BJ (cell line): ENCODE measurements around the gene DLX3. TPM values are rescaled to one million over a fixed set of nuclear protein-coding genes. Genes with fewer than 3 reads are reported as not detected.

ENCODE experiments used
- CTCF ChIA-PET: fragments of 350-600 bp; formaldehyde crosslinking; extraction: SDS; loops from one replicate; lab custom pipeline; 2021; ENCODE audit warnings: antibody characterized with exemption, inconsistent platforms; lab: Yijun Ruan, JAX
- POLR2A ChIA-PET: fragments of 300-600 bp; sonication (Branson Sonifier 250); formaldehyde crosslinking; extraction: SDS; loops from one replicate; lab custom pipeline; 2021; ENCODE audit warnings: antibody characterized with exemption; lab: Charles Lee
- DNase-seq: peaks from one replicate; pipeline ENCODE4 v3.0.0-alpha.2; 2011; ENCODE audit warnings: low read depth
- H3K27me3 ChIP-seq: 2 replicates; pipeline ENCODE4 v1.6.0; 2011; ENCODE audit warnings: low read length; ENCODE audit not compliant: control insufficient read depth, insufficient read depth
- H3K36me3 ChIP-seq: 2 replicates; pipeline ENCODE4 v1.5.1; 2011; ENCODE audit warnings: low read length; ENCODE audit not compliant: control insufficient read depth, insufficient read depth
- H3K4me3 ChIP-seq: 2 replicates; pipeline ENCODE4 v1.5.1; 2011; ENCODE audit warnings: low read depth, mild to moderate bottlenecking, control low read depth, low read length
- polyA plus RNA-seq: library from polyadenylated mRNA; depleted of rRNA; stranded (reverse); fragments of >200 nt; gene quantifications from 2 replicates; pipeline ENCODE4 v1.2.3, GENCODE V29; 2011
- TF ChIP-seq, protein P1 (sequence below): IDR thresholded peaks from 2 replicates; pipeline ENCODE4 v1.5.1; 2011; ENCODE audit warnings: low read depth, mild to moderate bottlenecking, control low read depth, inconsistent platforms, low read length, moderate library complexity; ENCODE audit not compliant: insufficient read depth

The DLX3 gene
- polyA plus RNA-seq, 1 experiment = 0.06 TPM

DNA sequence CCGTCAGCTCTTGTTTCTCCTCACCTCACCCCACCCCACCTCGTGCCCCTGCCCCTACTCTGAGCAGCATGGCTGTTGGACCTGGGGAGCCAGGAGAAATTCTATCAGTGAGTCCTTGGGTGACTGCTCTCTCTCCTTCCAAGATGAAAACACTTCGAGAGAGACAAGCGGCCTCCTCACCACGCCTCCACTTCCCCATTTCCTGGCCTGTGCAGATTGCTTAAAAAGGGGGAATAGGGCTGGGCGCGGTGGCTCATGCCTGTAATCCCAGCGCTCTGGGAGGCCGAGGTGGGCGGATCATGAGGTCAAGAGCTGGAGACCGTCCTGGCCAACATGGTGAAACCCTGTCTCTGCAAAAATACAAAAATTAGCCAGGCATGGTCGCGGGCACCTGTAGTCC lies 16.5 kb downstream of the DLX3 start:
- H3K36me3 ChIP-seq = no peaks in the 10 kb centered on the region
- ChIA-PET CTCF (interaction anchor here (1.2 to 7.0 kb wide), 3 partner anchors 18 to 86 kb away, joined by 3 to 56 read pairs (median 27); partner anchors contain the start of gene DLX3), POLR2A (no interaction called here)
- peaks cover 40% of the 10 kb centered on the region for H3K27me3 ChIP-seq
- TF ChIP-seq, protein P1, sequence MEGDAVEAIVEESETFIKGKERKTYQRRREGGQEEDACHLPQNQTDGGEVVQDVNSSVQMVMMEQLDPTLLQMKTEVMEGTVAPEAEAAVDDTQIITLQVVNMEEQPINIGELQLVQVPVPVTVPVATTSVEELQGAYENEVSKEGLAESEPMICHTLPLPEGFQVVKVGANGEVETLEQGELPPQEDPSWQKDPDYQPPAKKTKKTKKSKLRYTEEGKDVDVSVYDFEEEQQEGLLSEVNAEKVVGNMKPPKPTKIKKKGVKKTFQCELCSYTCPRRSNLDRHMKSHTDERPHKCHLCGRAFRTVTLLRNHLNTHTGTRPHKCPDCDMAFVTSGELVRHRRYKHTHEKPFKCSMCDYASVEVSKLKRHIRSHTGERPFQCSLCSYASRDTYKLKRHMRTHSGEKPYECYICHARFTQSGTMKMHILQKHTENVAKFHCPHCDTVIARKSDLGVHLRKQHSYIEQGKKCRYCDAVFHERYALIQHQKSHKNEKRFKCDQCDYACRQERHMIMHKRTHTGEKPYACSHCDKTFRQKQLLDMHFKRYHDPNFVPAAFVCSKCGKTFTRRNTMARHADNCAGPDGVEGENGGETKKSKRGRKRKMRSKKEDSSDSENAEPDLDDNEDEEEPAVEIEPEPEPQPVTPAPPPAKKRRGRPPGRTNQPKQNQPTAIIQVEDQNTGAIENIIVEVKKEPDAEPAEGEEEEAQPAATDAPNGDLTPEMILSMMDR = no peak
- DNase-seq = no peak
- no peak overlapping the region for H3K4me3 ChIP-seq

DNA sequence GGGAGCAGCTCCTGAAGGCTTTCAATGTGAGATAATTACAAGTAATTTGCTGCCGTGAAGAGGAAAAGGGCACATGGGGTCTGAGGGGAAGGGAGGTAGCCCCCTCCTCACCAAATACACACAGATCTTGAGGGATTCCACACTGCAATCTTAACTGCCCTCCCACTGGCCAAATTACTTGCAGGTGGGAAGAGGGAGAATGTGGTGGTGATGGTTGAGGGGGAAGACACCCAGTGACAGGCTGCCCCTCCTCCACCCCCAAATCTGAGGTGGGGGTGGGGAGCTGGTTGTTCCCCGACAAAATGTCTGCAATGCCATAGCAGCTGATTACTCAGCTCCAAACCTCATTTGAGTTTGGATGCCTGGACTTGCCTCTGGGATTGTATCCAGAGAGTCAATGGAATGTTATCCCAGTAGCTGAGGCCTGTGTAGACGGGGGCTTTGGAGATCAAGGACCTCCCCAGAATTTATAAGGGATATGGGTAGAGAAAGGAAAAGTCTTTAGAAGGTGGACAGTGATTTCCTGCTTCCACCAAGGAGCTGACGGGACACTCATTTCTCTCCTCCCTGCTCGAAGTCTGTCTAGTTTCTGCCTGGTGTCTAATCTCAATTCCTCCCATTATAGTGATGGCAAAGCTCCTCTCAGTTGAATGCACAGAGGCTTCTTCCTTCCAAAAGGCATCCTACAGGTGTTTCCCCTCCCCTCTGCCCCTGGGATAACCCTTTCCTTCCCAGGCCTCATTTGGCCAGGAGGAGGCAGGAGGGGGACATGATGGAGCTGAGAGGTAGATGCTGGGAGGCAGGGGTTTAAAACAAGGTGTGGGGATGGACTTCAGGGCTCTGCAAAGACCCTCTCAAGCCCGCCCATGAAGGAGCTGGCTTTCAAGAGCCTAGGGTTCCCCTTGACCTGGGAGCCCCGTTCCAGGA lies 17.3 kb downstream of the DLX3 start:
- TF ChIP-seq, protein P1 = no peak
- no peak for DNase-seq
- CTCF ChIA-PET = interaction anchor here (0.8 to 7.0 kb wide), 4 partner anchors 19 to 97 kb away, joined by 3 to 56 read pairs (median 15); partner anchors contain the start of gene DLX3
- Histone ChIP-seq H3K4me3 (no peak overlapping the region), H3K27me3 (peaks cover 48% of the 10 kb centered on the region), H3K36me3 (no peaks in the 10 kb centered on the region)
- POLR2A ChIA-PET = no interaction called here

GRCh38 chr17:49976828-49977202 lies 18.2 kb downstream of the DLX3 start:
- DNase-seq = no peak
- CTCF ChIA-PET = interaction anchor here (0.8 to 7.0 kb wide), 3 partner anchors 20 to 96 kb away, joined by 3 to 56 read pairs (median 27); partner anchors contain the start of gene DLX3
- H3K4me3 ChIP-seq = no peak overlapping the region
- peaks cover 53% of the 10 kb centered on the region for H3K27me3 ChIP-seq
- TF ChIP-seq, protein P1 = no peak
- POLR2A ChIA-PET = no interaction called here
- H3K36me3 ChIP-seq = no peaks in the 10 kb centered on the region

DNA sequence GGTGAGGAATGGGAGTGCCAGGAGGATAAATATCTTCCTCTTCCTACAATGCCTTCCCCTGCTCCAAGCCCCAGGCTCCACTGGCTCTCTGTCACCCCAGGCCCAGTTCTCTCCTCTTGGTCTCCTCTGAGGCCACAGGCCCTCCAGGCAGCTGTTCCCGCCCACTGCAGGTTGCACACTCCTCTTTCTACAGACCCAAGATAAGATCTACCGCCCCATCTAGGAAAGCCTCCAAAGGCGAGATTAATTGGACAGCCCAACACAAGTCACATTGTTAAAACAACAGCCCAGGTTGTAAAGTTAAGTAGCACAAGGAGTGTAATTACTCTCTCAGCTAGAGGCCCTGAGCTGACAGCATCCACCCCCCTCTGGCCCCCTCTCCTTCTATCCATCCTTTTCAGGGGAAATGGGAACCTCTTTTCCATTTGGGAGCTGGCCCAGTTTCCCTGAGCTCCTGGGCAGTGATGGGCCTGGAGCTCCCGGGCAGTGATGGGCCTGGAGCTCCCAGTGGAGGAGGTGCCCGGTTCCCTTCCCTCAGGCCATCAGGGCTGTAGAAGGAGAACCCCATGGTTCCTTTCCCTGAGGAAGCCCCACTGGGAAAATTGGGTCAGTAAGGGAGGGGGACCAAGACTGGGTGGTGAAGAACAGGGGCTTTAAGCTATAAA lies 18.7 kb downstream of the DLX3 start:
- no peaks in the 10 kb centered on the region for H3K36me3 ChIP-seq
- TF ChIP-seq, protein P1 = no peak
- H3K4me3 ChIP-seq = no peak overlapping the region
- CTCF ChIA-PET = interaction anchor here (1.8 to 7.0 kb wide), 3 partner anchors 21 to 24 kb away, joined by 4 to 56 read pairs (median 27); partner anchors contain the start of gene DLX3
- POLR2A ChIA-PET = no interaction called here
- H3K27me3 ChIP-seq = peaks cover 57% of the 10 kb centered on the region
- DNase-seq = no peak

- no peak for DNase-seq
- Histone ChIP-seq H3K4me3 (no peak overlapping the region), H3K36me3 (no peaks in the 10 kb centered on the region), H3K27me3 (peaks cover 55% of the 10 kb centered on the region)
- POLR2A ChIA-PET = no interaction called here
- TF ChIP-seq, protein P1 = no peak
- CTCF ChIA-PET = interaction anchor here (1.8 to 7.0 kb wide), 2 partner anchors 21 to 23 kb away, joined by 4 to 56 read pairs; partner anchors contain the start of gene DLX3
These were observed 19.5 kb downstream of the DLX3 start for GRCh38 chr17:49975531-49975930.
